GF-D8 (cell line): ENCODE data around the gene TTLL8.

Experiments
- DNase-seq: peaks from one replicate; lab custom pipeline; 2025; lab: John Stamatoyannopoulos, UW

TTLL8 gene

DNA sequence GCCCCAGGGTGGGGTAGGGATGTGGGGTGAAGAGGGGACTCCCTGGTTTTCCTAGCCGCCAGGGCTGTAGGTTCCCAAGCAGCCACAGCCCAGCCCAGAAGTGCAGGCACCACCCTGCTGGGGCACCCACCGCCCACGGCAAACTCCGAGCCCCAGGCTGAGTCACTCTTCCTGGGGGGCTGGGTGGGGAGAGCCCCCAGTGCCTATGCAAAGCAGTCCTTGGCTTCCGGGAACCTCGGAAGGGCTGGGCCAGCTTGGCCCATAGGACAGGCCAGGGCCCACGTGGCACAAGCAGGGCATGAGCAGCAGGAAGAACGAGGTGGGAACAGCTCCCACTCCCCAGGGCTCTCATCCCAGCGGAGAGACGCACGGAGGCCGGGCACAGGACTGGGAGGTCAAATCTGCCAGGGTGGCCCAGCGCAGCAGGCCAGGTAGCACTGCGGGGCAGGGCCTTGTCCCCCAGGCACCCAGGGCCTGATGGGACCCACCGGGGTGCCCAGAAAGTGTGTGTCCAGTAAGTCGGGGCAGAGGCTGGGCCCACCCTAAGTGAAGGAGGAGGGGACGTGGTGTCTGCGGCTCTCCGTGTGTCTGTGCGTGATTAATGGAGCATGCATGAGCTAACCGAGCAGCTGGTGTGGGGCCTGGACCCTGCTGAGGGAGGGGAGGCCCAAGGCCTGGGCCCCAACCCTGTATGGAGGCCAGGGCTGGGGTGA, 41.0 kb downstream of the TTLL8 start:
- DNase-seq: no peak

DNA sequence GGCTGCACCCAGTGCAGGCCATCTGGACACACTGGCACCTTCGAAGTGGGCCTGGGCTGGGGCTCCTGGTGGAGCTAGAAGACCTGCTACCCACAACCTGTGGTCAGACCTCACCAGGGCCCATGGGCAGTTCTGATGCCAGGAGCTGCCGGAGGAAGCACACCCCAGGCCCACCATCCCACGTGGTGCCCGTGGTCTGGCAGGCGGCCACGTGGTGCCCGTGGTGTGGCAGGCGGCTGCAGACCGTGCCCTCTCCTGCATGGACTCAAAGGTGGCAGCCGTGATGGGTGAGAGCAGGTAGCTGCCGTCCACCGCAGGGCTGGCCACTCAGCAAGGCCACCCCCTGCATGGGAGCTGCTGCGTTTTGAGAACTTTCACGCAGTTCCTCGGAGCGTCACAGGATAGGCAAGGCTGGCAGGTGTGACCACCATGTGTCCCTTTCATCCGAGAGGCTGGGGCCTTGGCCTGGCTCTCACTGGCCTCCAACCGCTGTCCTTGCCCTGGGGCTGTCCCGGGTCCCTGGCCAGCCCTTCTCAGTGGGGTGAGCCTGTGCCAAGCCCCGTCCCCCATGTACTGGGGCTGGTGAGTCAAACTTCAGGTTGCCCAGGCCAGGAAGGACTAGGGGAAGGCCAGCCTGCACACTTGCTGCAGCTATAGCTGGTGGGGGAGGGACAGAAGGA, 41.6 kb downstream of the TTLL8 start:
- no peak for DNase-seq

DNA sequence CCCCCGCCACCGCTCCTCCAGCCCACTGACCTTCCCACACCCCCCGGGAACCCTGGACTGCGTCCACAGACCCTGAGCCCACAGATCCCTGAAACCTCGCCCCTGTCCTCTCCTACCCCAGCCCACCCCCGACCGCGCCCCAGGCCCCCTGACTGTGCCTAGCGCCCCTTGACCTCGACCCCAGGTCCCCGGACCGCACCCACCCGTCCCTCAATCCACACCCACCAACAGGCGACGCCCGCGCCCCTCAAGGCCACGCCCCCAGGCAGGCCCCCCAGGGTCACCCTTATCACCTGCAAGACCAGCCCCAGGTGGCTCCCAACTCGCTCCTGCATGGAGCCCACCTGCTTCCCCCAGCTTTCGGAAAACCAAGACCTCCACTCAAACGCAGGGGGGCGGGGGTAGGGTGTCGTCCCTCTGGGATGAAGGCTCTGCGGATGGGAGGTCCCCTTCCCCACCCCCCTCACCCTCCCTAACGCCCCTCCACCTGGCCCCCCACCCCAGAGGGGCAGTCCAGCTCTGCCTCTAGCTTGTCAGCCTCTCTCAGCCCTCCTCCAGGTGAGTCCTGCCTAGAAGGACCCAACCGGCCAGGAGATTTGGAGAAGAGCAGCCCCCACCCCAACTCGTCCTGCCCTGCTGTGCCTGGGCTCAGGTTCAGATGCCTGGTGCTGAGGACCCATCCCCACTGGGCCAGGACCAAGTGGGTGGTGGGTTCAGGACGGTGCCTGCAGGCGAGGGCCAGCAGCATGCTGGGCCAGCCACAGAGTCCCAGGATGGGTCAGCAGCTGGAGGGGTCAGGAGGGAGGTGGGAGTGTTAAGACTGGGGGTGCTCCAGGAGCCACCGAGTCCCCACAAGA, 42.4 kb downstream of the TTLL8 start:
- no peak for DNase-seq

DNA sequence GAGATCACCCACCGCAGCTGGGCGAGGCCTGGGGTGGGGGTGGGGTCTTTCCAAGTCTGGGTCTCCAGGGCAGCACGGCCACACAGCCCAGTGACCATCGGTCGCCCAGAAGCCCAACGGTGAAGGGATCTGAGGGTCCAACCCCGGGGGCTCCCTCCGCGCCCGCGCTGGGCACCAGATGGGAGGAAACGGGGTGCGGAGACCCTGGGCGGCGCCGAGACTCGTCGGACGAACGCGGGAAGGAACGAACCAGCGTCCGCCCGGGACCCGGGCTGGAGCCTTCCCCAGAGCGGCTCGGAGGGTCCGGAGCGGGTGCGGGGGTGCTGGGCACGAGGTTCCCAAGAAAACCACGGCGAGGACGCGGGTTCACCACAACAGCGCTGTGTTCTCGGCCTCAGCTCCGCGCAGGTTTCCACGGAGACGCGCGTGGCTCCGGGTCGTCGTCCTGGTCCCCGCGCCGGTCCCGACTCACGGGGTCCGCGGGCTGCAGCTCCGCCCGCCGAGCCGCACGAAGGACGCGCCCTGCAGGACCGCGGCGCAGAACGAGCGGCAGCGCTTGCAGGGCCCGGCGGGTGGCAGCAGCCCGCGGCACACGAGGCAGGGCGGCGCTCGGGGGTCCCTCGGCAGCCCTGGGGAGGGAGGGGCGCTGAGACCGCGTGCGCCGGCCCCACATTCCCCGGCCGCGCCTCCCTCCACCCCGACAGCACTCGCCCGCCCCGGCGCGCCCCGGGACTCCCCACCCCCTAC, 43.3 kb downstream of the TTLL8 start:
- DNase-seq: no peak

DNA sequence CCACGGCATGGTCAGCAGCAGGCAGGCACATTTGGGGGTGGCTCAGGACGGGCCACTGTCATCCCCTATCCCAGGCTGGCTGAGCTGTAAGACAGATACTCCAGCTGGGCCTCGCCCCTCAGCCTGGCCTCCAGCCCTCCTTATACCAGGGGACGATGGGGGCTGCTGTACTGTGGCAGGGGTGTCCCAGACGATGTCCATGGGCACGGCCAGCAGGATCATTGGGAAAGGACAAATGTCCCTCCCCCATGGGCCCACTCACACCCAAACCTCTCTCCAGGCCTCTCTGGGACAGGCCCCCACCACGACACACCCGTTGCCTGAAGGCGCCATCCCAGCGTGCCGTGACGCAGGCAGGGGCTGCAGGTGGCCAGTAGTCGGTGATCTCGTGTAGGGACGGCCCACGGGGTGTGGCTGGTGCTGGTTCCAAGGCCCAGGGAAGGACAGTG, 44.0 kb downstream of the TTLL8 start:
- DNase-seq: no peak

DNA sequence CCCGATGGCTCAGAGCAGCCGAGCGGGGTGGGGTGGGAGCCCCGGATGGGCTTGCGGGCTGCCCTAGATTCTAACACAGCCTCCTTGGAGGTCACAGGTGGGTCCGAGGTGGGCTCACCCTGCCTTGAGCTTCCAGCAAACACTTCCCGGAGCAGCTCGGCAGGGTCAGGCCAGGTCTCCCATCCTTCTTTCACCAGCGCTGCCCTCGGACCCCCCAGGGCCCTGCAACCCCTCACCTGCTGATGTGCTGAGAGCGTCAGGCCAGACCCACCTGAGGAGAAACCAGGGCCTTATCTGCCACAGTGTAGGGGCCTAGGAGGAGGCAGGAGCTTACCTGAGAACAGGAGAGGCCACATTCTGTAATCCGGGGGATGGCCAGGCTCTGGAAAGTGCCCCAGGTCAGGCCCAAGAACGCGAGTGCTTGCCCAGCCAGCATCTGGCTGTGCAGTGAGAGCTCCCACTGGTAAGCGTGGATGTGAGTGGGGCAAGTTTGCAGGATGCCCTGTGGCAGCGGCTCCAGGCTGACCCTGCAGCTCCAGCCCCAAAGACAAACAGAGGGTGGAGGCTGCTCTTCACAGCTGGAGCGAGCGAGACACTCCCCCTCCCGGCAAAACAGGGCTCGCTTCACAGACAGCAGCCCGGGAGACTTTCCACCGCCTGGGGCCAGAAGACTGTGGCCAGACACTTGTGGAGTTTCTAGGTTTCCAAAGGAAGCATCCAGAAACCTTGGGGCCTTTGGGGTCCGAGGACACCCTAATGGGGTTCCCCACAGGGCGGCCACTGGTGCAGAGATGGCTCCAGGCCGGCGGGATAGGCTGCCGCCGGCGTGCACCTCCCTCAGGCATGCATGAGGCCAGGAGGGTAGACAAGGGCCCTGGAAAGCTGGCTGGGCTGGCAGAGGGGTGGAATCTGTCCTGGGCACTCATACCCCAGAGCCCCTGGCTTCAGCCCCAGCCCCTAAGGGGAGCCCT, 45.6 kb downstream of the TTLL8 start, which contains the start of gene IL17REL:
Gene IL17REL, minus strand, starts transcription at position 555 of the 971 bp plus-strand sequence. Its CDS starts 119 bp downstream, at position 436.
- no peak for DNase-seq

DNA sequence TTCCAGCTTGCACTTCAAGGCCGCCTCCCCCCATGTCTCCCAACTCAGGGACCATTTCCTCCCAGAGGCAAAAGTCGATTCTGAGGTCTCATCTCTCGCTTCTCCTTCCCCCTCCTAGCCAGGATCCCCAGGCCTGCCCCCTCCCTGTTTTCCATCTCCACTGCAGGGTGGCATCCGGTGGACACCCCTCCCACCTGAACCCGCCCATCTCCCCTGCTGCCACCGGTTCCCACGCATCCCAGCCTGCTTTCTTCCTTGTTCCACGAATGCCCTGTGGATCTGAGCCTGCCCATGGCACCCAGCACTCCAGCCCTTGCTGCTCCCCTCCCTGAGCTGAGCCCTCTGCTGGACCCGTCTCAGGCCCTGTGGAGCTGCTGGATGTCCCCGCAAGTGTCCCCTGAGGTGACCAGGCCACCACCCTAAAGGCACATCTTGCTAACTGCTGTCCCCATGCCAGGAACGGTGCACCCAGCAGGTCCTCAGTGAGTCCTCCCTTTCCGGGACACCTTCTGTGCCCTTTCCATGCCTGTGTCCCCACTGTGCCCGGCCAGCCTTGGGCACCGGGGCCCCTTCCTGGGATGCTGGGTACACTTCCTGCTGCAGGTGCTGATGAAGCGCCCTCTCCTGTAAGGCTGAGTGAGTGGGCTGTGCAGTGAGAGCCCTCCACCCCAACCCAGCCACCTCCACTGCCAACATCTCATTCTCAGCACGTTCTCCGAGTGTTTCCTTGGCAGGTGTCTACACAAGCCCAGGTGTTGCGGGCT, 46.5 kb downstream of the TTLL8 start:
- DNase-seq: no peak

DNA sequence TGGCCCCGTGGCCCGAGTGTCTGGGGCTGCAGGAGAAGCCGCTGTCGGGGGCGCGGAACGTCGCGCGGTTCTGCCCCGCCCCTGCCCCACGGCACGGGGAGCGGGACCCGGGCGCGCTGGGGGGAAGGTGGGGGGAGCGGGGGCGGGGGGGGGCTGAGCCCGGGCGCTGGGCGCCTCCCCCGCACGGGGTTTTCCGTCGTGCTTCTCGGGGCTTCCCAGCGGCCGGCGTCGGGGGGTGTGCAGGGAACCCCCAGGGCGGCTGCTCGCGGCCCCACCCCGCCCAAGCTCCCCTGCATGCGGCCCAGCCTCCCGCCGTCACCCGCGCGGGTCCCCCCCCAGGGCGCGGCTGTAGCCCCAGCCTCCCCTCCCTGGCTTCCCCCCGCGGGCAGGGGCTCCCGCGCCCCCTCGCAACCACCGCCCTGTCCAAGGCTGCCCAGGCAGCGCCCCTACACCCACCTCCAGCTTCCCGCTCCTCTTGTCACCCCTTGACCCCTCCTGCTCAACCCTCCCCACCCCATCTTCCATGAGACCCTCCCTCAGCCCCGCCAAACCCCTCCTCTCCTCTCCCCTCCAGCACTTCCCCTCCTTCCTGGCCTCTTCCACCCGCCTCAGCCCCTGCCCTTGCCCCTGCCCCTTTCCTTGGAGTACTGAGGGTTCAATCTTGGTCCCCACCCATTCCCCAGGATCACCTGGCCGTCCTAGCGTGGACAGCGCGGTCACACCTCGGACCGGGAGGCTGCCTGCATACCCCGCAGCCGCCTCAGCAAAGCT, 47.2 kb downstream of the TTLL8 start:
- no peak for DNase-seq

DNA sequence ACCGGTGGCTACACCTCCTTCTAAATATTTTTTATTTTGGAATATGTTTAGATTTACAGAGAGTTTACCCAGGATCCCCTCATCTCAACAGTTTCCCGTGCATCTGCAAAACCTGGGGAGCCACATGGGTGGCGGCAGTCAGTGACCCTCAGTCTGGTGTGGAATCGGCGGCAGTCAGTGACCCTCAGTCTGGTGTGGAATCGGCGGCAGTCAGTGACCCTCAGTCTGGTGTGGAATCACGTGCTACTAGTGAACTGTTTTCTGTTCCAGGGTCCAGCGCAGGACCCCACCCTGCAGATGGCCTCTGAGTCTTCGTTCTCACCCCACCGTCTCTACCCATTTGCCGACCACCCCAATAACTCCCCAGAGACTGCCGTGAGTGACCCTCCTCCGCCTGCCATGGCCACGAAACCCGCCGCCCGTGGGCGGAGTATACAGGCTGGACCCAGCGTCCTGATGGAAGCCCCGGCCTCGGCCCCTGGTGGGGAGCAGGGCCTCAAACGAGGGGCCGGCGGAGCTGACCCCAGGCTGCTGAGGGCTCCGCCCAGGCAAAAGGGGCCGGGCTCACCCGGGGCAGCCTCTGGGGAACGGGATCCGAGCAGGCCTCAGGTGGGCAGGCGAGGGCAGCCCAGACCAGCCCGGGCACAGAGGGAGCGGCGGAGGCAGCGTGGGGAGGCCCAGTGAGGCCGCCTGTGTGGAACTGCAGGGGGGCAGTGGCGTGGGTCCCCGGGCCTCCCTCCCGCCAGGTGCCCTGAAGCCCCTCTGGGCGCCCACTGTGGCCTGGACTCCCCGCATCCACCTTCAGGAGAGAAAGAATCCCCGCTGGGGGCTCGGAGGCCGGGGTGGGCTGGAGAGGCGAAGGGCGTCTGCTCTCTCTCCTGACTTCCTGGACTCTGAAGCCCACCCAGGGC, 48.1 kb downstream of the TTLL8 start:
- DNase-seq: no peak

DNA sequence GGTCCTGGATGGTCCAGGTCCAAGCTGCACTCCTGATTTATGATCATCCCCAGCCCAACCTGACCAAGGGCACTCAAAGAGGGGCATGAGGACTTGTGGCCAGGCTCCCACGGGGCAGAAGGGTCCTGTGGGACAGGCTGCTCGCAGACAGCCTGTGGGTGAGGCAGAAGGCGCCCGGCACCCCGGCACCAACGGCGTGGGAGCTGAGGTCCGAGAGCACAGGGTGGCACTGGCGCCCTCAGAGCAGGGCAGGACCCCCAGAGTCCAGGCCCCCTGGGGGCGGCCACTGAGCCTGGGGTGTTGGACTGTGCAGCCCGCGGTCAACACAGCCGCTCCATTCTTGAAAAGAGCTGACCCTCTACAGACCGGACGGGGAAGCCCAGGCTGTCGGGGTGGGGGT, 48.8 kb downstream of the TTLL8 start:
- no peak for DNase-seq

DNA sequence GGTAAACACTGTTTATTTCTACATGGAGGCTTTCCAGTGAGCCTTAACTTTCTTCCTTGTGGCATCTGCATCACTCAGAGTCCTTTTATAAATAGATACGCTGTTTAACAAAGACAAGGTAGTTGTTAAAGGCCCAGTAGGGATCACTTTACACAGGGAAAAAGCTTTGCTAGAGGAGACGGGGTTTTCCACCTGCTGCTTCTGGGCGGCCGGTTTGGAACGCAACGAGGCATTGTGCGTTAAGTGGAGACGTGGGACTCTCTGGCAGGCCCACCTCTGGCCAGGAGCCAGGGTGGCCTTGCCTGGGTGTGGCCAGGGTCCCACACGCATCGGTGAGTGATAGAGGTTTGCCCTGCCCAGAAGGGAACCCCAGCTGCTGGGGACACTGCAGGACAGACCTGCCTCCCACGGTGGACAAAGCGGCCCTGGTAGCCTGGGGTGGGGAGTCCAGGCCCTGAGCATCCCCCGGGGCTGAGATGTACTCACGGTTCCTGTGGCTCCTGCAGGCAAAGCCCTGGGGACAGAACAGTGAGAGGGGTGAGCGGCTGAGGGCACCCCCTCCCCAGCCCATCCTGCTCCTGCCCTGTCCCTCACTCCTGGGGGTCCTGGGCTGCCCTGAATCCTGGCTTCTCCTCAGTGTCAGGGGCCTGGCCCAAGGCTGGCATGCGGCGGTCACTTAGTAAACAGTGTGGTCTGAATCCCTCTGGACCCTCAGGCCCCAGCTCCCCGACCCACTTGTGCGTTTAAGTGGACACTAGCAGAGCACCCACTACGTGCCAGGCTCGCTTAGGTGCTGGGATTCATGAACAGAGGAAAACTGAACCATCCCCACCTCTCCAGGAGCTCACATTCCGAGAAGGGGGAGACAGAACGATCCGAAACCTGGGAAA, 49.7 kb downstream of the TTLL8 start:
- no peak for DNase-seq

DNA sequence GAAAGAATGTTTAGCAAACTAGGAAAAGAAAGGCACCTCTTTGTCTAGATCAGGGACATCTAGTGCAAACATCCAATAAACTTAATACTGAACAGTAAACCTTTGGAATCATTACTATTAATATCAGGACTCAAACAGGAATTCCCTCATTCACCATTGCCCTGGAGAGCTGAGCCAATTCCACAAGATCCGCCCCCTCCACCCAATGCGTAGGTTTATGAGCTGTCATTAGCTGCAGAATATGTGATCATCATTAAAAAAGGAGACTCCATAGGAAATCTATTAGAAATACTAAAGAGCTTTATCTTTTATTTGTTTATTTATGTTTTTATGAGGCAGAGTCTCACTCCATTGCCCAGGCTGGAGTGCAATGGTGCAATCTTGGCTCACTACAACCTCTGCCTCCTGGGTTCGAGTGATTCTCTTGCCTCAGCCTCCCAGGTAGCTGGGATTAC, 51.0 kb downstream of the TTLL8 start:
- no peak for DNase-seq

DNA sequence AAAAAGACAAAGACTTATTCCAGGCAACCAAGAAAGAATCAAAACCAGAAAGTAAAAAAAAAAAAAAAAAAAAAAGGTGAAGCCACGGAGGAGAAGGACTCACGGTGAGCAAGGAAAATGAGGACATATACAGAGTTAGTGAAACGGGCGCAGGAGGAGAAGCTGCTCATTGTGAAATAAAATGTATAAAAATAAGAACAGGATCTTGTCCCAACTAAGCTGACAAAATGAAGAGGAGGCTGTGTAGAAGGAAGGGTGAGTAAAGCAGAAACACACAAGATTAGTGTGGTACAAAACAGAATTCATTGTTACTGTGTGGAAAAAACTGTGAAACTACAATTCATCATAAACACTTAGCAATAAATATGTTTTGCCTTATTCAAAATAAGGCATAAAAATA, 53.2 kb downstream of the TTLL8 start:
- no peak for DNase-seq

DNA sequence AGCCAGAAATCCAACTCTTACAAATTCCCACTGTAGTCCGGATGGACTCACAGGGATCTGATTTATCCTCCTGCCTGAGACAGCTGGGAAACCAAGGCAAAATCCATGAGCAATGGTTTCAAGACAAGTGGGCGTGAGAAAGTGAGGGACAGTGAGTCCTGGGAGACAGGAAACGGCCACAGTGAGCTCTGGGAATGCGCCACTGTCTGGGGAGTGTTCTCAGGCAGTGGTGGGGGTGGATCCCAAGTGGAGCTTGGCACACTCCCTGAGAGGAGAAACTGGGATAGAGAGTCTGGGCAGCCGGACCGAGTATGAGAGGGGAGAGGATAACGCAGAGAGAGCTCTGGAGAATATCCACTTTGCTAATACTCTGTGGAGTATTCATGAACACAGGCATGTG, 55.3 kb downstream of the TTLL8 start:
- DNase-seq: no peak

DNA sequence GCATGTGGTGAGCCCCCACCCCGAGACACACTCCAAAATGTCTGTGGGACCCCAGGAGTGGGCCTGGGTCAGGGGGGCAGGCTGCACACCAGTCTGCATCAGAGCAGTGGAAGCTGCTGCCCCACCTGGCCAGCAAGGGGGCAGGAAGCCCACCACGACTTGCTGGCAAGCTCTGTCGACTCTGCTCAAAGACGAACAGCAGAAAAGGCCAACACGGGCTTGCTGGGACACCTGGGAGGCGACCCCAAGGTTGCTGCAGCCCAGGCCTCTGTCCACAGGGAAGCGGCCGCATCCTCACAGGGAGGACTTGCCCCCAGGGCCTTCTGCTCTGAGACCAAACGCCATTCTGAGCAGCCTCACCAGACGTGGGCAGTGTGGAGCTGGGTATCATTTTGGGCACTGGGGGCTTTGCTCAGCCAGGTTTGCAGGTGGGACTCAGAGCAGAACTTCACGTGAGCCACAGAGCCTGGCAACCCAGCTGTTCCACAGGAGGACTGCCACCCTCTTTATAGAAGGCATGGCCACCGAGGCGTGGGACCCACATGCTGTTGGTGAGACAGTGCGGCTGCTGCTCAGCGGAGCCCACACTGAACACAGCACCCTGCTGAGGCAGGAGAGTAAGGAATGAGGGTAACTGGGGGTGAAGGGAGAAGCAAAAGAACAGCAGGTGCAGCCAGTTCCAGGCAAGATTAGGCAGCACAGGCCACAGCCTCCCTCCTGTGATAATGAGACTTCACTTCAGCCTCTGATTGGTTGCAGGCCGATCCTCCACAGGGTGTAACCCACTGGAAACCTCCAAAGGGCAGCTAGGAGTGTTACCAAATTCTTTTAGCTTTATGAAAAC, 56.5 kb downstream of the TTLL8 start:
- DNase-seq: no peak
